ENCODE results near the gene RARB.

The RARB gene

DNA sequence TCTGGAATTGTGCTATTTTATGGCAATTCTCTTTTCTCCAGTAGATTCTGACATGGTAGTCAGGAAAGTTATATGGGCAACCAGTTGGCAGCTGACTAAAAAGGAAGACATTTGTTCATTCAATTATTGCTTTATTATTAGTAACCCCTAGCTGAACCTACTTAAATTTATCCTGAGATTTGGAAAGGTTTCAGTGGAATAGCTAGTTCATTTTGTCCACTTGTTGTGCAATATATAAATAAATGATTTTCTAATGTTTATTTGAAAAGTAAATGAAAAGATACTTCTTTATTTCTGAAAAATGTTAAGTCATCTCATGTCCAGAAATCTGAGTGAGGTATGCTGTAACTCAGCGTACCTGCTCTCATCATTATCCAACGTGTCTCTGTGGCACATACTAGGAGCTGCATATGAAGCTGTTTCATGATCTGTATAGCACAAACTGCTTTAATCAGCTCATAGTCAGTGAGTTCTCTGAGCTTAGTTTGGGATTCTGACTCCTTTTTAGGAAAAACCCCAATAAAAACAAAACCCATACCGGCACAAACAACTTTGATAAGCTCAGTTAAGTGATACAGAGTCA lies 35.9 kb downstream of the RARB start:
- TF ChIP-seq CTCF (IDR thresholded peaks at IDR 0.05; ENCODE audit: control extremely low read depth, extremely low read depth, low read depth, missing control alignments): no peak
- ChIA-PET CTCF (interaction anchor here (1.1 to 1.9 kb wide), 4 partner anchors 14 to 27 kb away, joined by 3 to 10 read pairs (median 4); no protein-coding TSS in a partner anchor), POLR2A (no interaction called here)
- no peak for DNase-seq (ENCODE audit: extremely low spot score)

GRCh38 chr3:25465266-25465860 lies 37.3 kb downstream of the RARB start:
- no peak for DNase-seq (ENCODE audit: extremely low spot score)
- no peak for TF ChIP-seq CTCF (IDR thresholded peaks at IDR 0.05; ENCODE audit: control extremely low read depth, extremely low read depth, low read depth, missing control alignments)
- CTCF ChIA-PET: interaction anchor here (0.8 to 1.9 kb wide), 4 partner anchors 13 to 24 kb away, joined by 3 to 10 read pairs (median 4); no protein-coding TSS in a partner anchor
- POLR2A ChIA-PET: no interaction called here

DNA sequence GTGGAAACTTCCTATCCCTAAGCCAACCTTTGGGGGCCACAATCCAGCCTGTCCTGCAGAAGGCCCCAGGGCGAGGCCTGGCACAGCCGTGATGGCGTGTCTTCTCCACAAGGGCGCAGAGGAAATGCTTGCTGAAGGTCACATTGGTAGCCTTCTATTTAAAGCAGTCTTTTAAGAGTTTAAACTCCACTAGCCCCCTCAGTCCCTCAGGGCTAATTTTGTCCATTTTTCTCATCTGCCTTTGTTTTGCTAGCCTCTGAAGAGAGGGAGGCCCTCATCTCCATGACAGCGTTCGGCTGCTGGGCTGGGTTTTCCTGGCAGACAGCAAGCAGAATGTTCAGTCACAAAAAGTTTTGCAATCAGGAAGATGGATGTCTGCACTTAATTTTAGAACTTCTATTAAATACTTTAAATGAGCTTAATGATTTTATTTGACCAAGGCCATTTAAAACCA lies 40.8 kb downstream of the RARB start:
- POLR2A ChIA-PET: no interaction called here
- DNase-seq (ENCODE audit: extremely low spot score): no peak
- CTCF ChIA-PET: interaction anchor here (0.9 to 2.6 kb wide), 3 partner anchors 9 to 18 kb away, joined by 3 to 8 read pairs (median 4); no protein-coding TSS in a partner anchor

DNA sequence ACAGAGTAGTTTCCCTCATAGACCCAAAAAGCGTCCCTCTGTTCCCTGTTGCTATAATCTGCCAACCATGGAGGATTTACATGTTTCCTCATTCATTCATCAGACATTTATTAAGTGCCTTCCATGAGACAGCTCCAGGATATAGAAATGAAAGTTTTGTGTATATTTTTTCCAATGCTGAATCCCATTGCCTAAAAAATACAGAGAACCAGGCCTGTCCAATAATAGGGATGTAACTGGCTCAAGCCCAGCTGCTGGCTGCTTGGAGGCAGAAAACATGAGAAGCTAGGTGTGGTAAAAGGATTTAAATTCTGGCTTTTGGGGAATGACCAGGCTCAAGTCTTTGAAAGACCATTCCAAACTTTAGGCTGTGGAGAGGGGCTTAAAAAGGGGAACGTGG lies 41.5 kb downstream of the RARB start:
- DNase-seq (ENCODE audit: extremely low spot score): no peak
- TF ChIP-seq CTCF (IDR thresholded peaks at IDR 0.05; ENCODE audit: control extremely low read depth, extremely low read depth, low read depth, missing control alignments): no peak
- ChIA-PET POLR2A (no interaction called here), CTCF (interaction anchor here (0.9 to 2.6 kb wide), 4 partner anchors 8 to 19 kb away, joined by 3 to 8 read pairs (median 4); no protein-coding TSS in a partner anchor)

More for the DNA sequence above, 40.8 kb downstream of the RARB start:
- TF ChIP-seq CTCF (IDR thresholded peaks at IDR 0.05; ENCODE audit: control extremely low read depth, extremely low read depth, low read depth, missing control alignments): no peak

GRCh38 chr3:25471081-25471768 lies 43.2 kb downstream of the RARB start:
- no peak for TF ChIP-seq CTCF (IDR thresholded peaks at IDR 0.05; ENCODE audit: control extremely low read depth, extremely low read depth, low read depth, missing control alignments)
- no peak for DNase-seq (ENCODE audit: extremely low spot score)
- POLR2A ChIA-PET: no interaction called here
- CTCF ChIA-PET: interaction anchor here (1.0 kb wide), 1 partner anchor 32 kb away, joined by 3 read pairs; no protein-coding TSS in a partner anchor

DNA sequence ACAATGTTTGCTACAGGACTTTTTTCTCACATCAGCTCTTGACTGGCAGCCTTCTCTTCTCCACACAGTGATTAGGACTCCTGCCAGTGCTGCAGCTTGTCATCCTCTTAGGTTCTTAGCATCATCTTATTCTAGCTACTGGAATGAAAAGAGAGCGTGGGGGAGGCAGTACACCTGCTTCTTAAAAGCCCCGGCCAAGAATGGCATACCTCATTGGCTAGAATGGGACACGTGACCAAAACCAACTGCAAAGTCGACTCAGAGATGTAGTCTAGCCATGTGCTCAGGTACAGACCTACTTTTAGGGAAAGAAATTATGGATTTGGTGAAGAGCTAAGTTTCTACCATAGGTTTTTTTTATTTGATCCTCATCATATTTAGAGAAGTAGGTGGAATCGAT lies 44.1 kb downstream of the RARB start:
- DNase-seq (ENCODE audit: extremely low spot score): no peak
- ChIA-PET CTCF (interaction anchor here (0.8 to 1.2 kb wide), 2 partner anchors 12 to 17 kb away, joined by 3 read pairs; no protein-coding TSS in a partner anchor), POLR2A (no interaction called here)
- TF ChIP-seq CTCF (IDR thresholded peaks at IDR 0.05; ENCODE audit: control extremely low read depth, extremely low read depth, low read depth, missing control alignments): no peak

All from GM10248 (cell line).